Measurements from ENCODE around the gene TMED9. TPM values are rescaled to one million over a fixed set of nuclear protein-coding genes. Genes with fewer than 3 reads are reported as not detected.

TMED9 gene
- 172 and 235 TPM in 2 replicates for total RNA-seq

GRCh38 chr5:177592010-177592834 is at the start of gene TMED9:
Gene TMED9 (plus strand): TSS chr5:177592203. CDS start chr5:177592215, 12 bp downstream.

GRCh38 chr5:177554474-177555111 is 37.4 kb upstream of the TMED9 start, which contains the start of gene FAM193B:
Gene FAM193B (minus strand): TSS chr5:177554563. CDS start chr5:177554458, 105 bp downstream.

GRCh38 chr5:177599731-177600507 is 7.9 kb downstream of the TMED9 start, which contains the start of gene B4GALT7:
Gene B4GALT7 (plus strand): TSS chr5:177600132. CDS start chr5:177600211, 79 bp downstream.

Other genes with a start within 250 kb of the TMED9 start
- 289 and 319 TPM in 2 replicates for gene LMAN2, start 240.5 kb upstream of the TMED9 start, total RNA-seq
- gene RGS14, start 234.3 kb upstream of the TMED9 start, total RNA-seq: 3.9 and 10.3 TPM in 2 replicates
- not detected in 2 replicates for gene SLC34A1, start 207.8 kb upstream of the TMED9 start, total RNA-seq
- not detected in 2 replicates for gene PFN3, start 191.5 kb upstream of the TMED9 start, total RNA-seq
- gene F12, start 182.6 kb upstream of the TMED9 start, total RNA-seq: 0.40 and 1.0 TPM in 2 replicates
- gene GRK6, start 165.5 kb upstream of the TMED9 start, total RNA-seq: 19.8 and 37.6 TPM in 2 replicates
- gene PRR7, start 145.4 kb upstream of the TMED9 start, total RNA-seq: 9.3 and 10.0 TPM in 2 replicates
- 125 and 211 TPM in 2 replicates for gene DBN1, start 118.6 kb upstream of the TMED9 start, total RNA-seq
- gene PDLIM7, start 94.6 kb upstream of the TMED9 start, total RNA-seq: 216 and 501 TPM in 2 replicates
- 0.91 and 1.5 TPM in 2 replicates for gene DOK3, start 82.4 kb upstream of the TMED9 start, total RNA-seq
- gene DDX41, start 75.2 kb upstream of the TMED9 start, total RNA-seq: 92.1 and 136 TPM in 2 replicates
- gene FAM193B, start 37.6 kb upstream of the TMED9 start, total RNA-seq: 16.0 and 77.8 TPM in 2 replicates
- gene B4GALT7, start 7.9 kb downstream of the TMED9 start, total RNA-seq: 27.5 and 47.4 TPM in 2 replicates
- not detected in 2 replicates for gene FAM153A, start 190.7 kb downstream of the TMED9 start, total RNA-seq